ENCODE data around the gene TRIM66. TPM values are rescaled to one million over a fixed set of nuclear protein-coding genes. Genes with fewer than 3 reads are reported as not detected.

TRIM66 gene
- total RNA-seq, 1 donor from 2014 or later: 3.9 TPM

DNA sequence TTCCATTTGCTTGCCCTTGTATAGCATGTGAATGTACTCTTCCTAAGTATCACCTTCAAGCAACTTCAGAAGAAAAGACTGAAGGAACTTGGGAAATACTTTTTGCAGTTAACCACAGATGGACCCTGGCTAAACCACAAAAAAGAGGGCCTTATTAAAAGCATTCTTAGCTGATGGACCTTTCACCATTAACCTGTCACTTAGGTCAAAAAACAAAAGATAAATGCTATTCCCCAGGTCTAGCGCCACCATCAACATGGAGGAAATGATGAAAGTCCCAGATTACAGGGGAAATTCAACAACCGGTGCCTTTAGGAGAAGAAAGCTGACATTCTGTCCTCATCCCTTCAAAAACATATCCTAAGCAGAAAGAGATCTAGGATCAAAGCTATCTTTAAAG, 117.9 kb downstream of the TRIM66 start:
- no peaks in the 10 kb centered on the region for H3K27me3 ChIP-seq
- H3K4me1 ChIP-seq: no peaks in the 10 kb centered on the region
- TF ChIP-seq, protein P1, sequence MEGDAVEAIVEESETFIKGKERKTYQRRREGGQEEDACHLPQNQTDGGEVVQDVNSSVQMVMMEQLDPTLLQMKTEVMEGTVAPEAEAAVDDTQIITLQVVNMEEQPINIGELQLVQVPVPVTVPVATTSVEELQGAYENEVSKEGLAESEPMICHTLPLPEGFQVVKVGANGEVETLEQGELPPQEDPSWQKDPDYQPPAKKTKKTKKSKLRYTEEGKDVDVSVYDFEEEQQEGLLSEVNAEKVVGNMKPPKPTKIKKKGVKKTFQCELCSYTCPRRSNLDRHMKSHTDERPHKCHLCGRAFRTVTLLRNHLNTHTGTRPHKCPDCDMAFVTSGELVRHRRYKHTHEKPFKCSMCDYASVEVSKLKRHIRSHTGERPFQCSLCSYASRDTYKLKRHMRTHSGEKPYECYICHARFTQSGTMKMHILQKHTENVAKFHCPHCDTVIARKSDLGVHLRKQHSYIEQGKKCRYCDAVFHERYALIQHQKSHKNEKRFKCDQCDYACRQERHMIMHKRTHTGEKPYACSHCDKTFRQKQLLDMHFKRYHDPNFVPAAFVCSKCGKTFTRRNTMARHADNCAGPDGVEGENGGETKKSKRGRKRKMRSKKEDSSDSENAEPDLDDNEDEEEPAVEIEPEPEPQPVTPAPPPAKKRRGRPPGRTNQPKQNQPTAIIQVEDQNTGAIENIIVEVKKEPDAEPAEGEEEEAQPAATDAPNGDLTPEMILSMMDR (IDR thresholded peaks at IDR 0.05): no peak
- no peak overlapping the region for H3K4me3 ChIP-seq
- H3K9me3 ChIP-seq: peaks cover 0 to 3% of the 10 kb centered on the region in 2 donors
- H3K36me3 ChIP-seq: no peaks in the 10 kb centered on the region
- intact Hi-C loops (cut with DNase I): no loop called here
- no peak for DNase-seq (ENCODE audit: low spot score in 2 of 2)
- no peak overlapping the region for H3K27ac ChIP-seq

Other genes with a start within 250 kb of the TRIM66 start
- gene STK33, start 88.4 kb downstream of the TRIM66 start, total RNA-seq: not detected
- 789 TPM for gene RPL27A, start 127 bp upstream of the TRIM66 start, total RNA-seq
- gene AKIP1, start 228.5 kb upstream of the TRIM66 start, total RNA-seq: 11.4 TPM